HG03558 (cell line): ENCODE data around the gene ERCC2.
A peak's percentile ranks its signal among the peaks of the same experiment; 100 is the strongest.
"Not testable (repeated sequence)": the region's sequence is repeated elsewhere in the genome, so short reads cannot be mapped to it uniquely, and the experiment has no call there.

Experiments used
- ATAC-seq: cut with Tn5 transposase; IDR thresholded peaks from one replicate; pipeline ENCODE4 v1.9.1; 2021; ENCODE audit warnings: moderate number of reproducible peaks; ENCODE audit not compliant: unreplicated experiment; ENCODE audit errors: extremely low read depth

Gene ERCC2

GRCh38 chr19:45370410-45371204, at the start of gene ERCC2:
Gene ERCC2 (minus strand): TSS chr19:45370573. CDS start chr19:45370540, 33 bp downstream.
- peak; percentile 82 for ATAC-seq

GRCh38 chr19:45419895-45420294, 49.5 kb upstream of the ERCC2 start:
- ATAC-seq = no peak

GRCh38 chr19:45419396-45419795, 49.0 kb upstream of the ERCC2 start:
- ATAC-seq = no peak

- ATAC-seq = no peak
These were observed 48.4 kb upstream of the ERCC2 start for GRCh38 chr19:45418802-45419201.

GRCh38 chr19:45417151-45417550, 46.8 kb upstream of the ERCC2 start:
- no peak for ATAC-seq

- ATAC-seq = no peak
These were observed 44.1 kb upstream of the ERCC2 start for GRCh38 chr19:45414468-45414867.

GRCh38 chr19:45413497-45413896, 43.1 kb upstream of the ERCC2 start:
- ATAC-seq = no peak

GRCh38 chr19:45410330-45410729, 40.0 kb upstream of the ERCC2 start:
- not testable (repeated sequence) for ATAC-seq

GRCh38 chr19:45409557-45409920, 39.2 kb upstream of the ERCC2 start:
- ATAC-seq = no peak

- ATAC-seq = no peak
These were observed 38.6 kb upstream of the ERCC2 start for GRCh38 chr19:45408830-45409556.

GRCh38 chr19:45408121-45408520, 37.7 kb upstream of the ERCC2 start:
- no peak for ATAC-seq

- ATAC-seq = not testable (repeated sequence)
These were observed 37.2 kb upstream of the ERCC2 start for GRCh38 chr19:45407585-45407984.

- no peak for ATAC-seq
These were observed 36.7 kb upstream of the ERCC2 start for GRCh38 chr19:45407091-45407375.

GRCh38 chr19:45406226-45407090, 36.1 kb upstream of the ERCC2 start, which contains the start of gene POLR1G:
Gene POLR1G (plus strand): TSS chr19:45406644. CDS start chr19:45406697, 53 bp downstream.
- ATAC-seq = no peak

GRCh38 chr19:45405435-45406225, 35.3 kb upstream of the ERCC2 start:
- no peak for ATAC-seq

GRCh38 chr19:45404557-45405434, 34.4 kb upstream of the ERCC2 start, which contains the start of gene PPP1R13L:
Gene PPP1R13L (minus strand): TSS chr19:45405069. CDS start chr19:45398318, 6,751 bp downstream.
- no peak for ATAC-seq

GRCh38 chr19:45403781-45404556, 33.6 kb upstream of the ERCC2 start:
- ATAC-seq = no peak

GRCh38 chr19:45403272-45403671, 32.9 kb upstream of the ERCC2 start:
- no peak for ATAC-seq
